Islet of Langerhans (tissue), 1 donor: ENCODE measurements around the gene CCL14.

Experiments
- FAIRE-seq: peaks from one replicate; lab custom pipeline; 2011; peaks lifted over from hg19 to GRCh38; lab: Jason Lieb, UNC

Gene CCL14

GRCh38 chr17:35988164-35988563 is 1.6 kb upstream of the CCL14 start:
- no peak for FAIRE-seq

- FAIRE-seq, result no peak
Measured at GRCh38 chr17:35984140-35984539, 2.4 kb downstream of the CCL14 start.

GRCh38 chr17:35982409-35983191 is 3.9 kb downstream of the CCL14 start:
- no peak for FAIRE-seq

GRCh38 chr17:35981908-35982330 is 4.6 kb downstream of the CCL14 start:
- FAIRE-seq, result no peak

- no peak for FAIRE-seq
Measured at GRCh38 chr17:35981246-35981645, 5.3 kb downstream of the CCL14 start, which contains the start of gene CCL16. TSS of gene CCL16 (minus strand) at chr17:35981497. CDS start at chr17:35981420, 77 bp downstream.

- FAIRE-seq, result no peak
Measured at GRCh38 chr17:35978346-35978745, 8.2 kb downstream of the CCL14 start.

- FAIRE-seq, result no peak
Measured at GRCh38 chr17:35977509-35977908, 9.0 kb downstream of the CCL14 start.

GRCh38 chr17:35973333-35974260 is 12.9 kb downstream of the CCL14 start:
- FAIRE-seq, result no peak

GRCh38 chr17:35972945-35973332 is 13.6 kb downstream of the CCL14 start:
- FAIRE-seq, result no peak

GRCh38 chr17:35972535-35972934 is 14.0 kb downstream of the CCL14 start:
- FAIRE-seq, result no peak

GRCh38 chr17:35972066-35972465 is 14.5 kb downstream of the CCL14 start:
- no peak for FAIRE-seq

GRCh38 chr17:35969558-35970380 is 16.8 kb downstream of the CCL14 start:
- no peak for FAIRE-seq

GRCh38 chr17:35968520-35969054 is 17.9 kb downstream of the CCL14 start:
- no peak for FAIRE-seq

GRCh38 chr17:35965272-35965671 is 21.3 kb downstream of the CCL14 start:
- FAIRE-seq, result no peak

GRCh38 chr17:35963663-35964062 is 22.9 kb downstream of the CCL14 start:
- no peak for FAIRE-seq

GRCh38 chr17:35953720-35954119 is 32.8 kb downstream of the CCL14 start:
- FAIRE-seq, result no peak

GRCh38 chr17:35949401-35949800 is 37.1 kb downstream of the CCL14 start:
- no peak for FAIRE-seq

- FAIRE-seq, result no peak
Measured at GRCh38 chr17:35948092-35948491, 38.4 kb downstream of the CCL14 start.

- FAIRE-seq, result no peak
Measured at GRCh38 chr17:35947156-35947585, 39.4 kb downstream of the CCL14 start.

- no peak for FAIRE-seq
Measured at GRCh38 chr17:35944151-35944550, 42.4 kb downstream of the CCL14 start.

- FAIRE-seq, result no peak
Measured at GRCh38 chr17:35943537-35943936, 43.0 kb downstream of the CCL14 start, which contains the start of gene LYZL6. TSS of gene LYZL6 (minus strand) at chr17:35943713. CDS start at chr17:35939356, 4,357 bp downstream.
